Mesothelial cell of epicardium (in vitro differentiated cells): ENCODE data around the gene ATP6V0A4. TPM values are rescaled to one million over a fixed set of nuclear protein-coding genes. Genes with fewer than 3 reads are reported as not detected.
A peak's percentile ranks its signal among the peaks of the same experiment; 100 is the strongest.

Source experiments
- DNase-seq, 2 experiments: peaks; one replicate each; pipeline ENCODE4 v3.0.0; 2021; ENCODE audit warnings: low spot score in 2 of 2; ENCODE audit not compliant: unreplicated experiment in 2 of 2
- H3K27ac Mint-ChIP-seq: 2 replicates; pipeline ENCODE4 v1.8.0; 2021; ENCODE audit warnings: mixed read lengths
- H3K27me3 Mint-ChIP-seq: 2 replicates; pipeline ENCODE4 v1.8.0; 2021; ENCODE audit warnings: low read depth, mixed read lengths
- H3K36me3 Mint-ChIP-seq: 2 replicates; pipeline ENCODE4 v1.8.0; 2021; ENCODE audit warnings: mixed read lengths
- H3K4me1 Mint-ChIP-seq: 2 replicates; pipeline ENCODE4 v1.8.0; 2021; ENCODE audit warnings: mixed read lengths
- H3K4me3 Mint-ChIP-seq: 2 replicates; pipeline ENCODE4 v1.8.0; 2021; ENCODE audit warnings: mild to moderate bottlenecking, moderate library complexity, mixed read lengths
- H3K9me3 Mint-ChIP-seq: 2 replicates; pipeline ENCODE4 v1.8.0; 2021; ENCODE audit warnings: mixed read lengths
- CTCF ChIP-seq: fragments of 200-600 bp; sonication (generic); IDR thresholded peaks from one replicate; pipeline ENCODE4 v1.5.0; 2021; ENCODE audit warnings: antibody characterized with exemption; ENCODE audit not compliant: unreplicated experiment
- total RNA-seq: library from RNA; stranded (reverse); gene quantifications from 3 replicates; pipeline ENCODE4 v1.2.1, GENCODE V29; 2021

Gene ATP6V0A4
- total RNA-seq, 1 donor from 2014 or later: 0.56 TPM

GRCh38 chr7:138785587-138786437 is 12.2 kb downstream of the ATP6V0A4 start:
- no peaks in the 10 kb centered on the region for H3K36me3 Mint-ChIP-seq
- TF ChIP-seq CTCF: no peak
- H3K4me1 Mint-ChIP-seq: peaks cover 10% of the 10 kb centered on the region
- peak overlapping the region; percentile 88 for H3K27ac Mint-ChIP-seq
- peak overlapping the region; percentile 36 for H3K4me3 Mint-ChIP-seq
- DNase-seq: no peak
- peaks cover 15% of the 10 kb centered on the region for H3K9me3 Mint-ChIP-seq
- no peaks in the 10 kb centered on the region for H3K27me3 Mint-ChIP-seq

GRCh38 chr7:138784692-138785091 is 13.3 kb downstream of the ATP6V0A4 start:
- DNase-seq: no peak
- no peak overlapping the region for H3K4me3 Mint-ChIP-seq
- no peaks in the 10 kb centered on the region for H3K27me3 Mint-ChIP-seq
- peak overlapping the region; percentile 71 for H3K27ac Mint-ChIP-seq
- H3K9me3 Mint-ChIP-seq: peaks cover 15% of the 10 kb centered on the region
- no peaks in the 10 kb centered on the region for H3K36me3 Mint-ChIP-seq
- H3K4me1 Mint-ChIP-seq: peaks cover 10% of the 10 kb centered on the region
- no peak for TF ChIP-seq CTCF

- no peaks in the 10 kb centered on the region for H3K36me3 Mint-ChIP-seq
- peaks cover 8% of the 10 kb centered on the region for H3K4me1 Mint-ChIP-seq
- no peak for DNase-seq
- no peak overlapping the region for H3K27ac Mint-ChIP-seq
- H3K9me3 Mint-ChIP-seq: peaks cover 6% of the 10 kb centered on the region
- H3K27me3 Mint-ChIP-seq: no peaks in the 10 kb centered on the region
- no peak overlapping the region for H3K4me3 Mint-ChIP-seq
- TF ChIP-seq CTCF: no peak
Measured at GRCh38 chr7:138781004-138781403, 17.0 kb downstream of the ATP6V0A4 start.

- no peak for TF ChIP-seq CTCF
- H3K36me3 Mint-ChIP-seq: no peaks in the 10 kb centered on the region
- H3K27me3 Mint-ChIP-seq: no peaks in the 10 kb centered on the region
- DNase-seq: no peak
- H3K4me3 Mint-ChIP-seq: no peak overlapping the region
- no peak overlapping the region for H3K27ac Mint-ChIP-seq
- no peaks in the 10 kb centered on the region for H3K9me3 Mint-ChIP-seq
- H3K4me1 Mint-ChIP-seq: no peaks in the 10 kb centered on the region
Measured at GRCh38 chr7:138776166-138776833, 21.7 kb downstream of the ATP6V0A4 start.

- Mint-ChIP-seq H3K27me3 (no peaks in the 10 kb centered on the region), H3K36me3 (no peaks in the 10 kb centered on the region), H3K27ac (no peak overlapping the region), H3K4me1 (no peaks in the 10 kb centered on the region), H3K4me3 (no peak overlapping the region), H3K9me3 (no peaks in the 10 kb centered on the region)
- DNase-seq: no peak
- no peak for TF ChIP-seq CTCF
Measured at GRCh38 chr7:138773817-138774216, 24.2 kb downstream of the ATP6V0A4 start.
